Erythroblast (primary cell): Measurements from ENCODE around the gene NIPBL.

Experiments
- DNase-seq, 2 experiments: peaks; one replicate each; lab custom pipeline; 2025; lab: John Stamatoyannopoulos, UW
- GATA1 ChIP-seq: IDR thresholded peaks from 2 replicates; pipeline ENCODE4 v1.6.1; 2011; ENCODE audit warnings: low read depth, mild to moderate bottlenecking, control low read depth, low read length, moderate library complexity
- POLR2A ChIP-seq: IDR thresholded peaks from 2 replicates; pipeline ENCODE4 v1.6.1; 2011; ENCODE audit warnings: mild to moderate bottlenecking, low read length

The NIPBL gene

DNA sequence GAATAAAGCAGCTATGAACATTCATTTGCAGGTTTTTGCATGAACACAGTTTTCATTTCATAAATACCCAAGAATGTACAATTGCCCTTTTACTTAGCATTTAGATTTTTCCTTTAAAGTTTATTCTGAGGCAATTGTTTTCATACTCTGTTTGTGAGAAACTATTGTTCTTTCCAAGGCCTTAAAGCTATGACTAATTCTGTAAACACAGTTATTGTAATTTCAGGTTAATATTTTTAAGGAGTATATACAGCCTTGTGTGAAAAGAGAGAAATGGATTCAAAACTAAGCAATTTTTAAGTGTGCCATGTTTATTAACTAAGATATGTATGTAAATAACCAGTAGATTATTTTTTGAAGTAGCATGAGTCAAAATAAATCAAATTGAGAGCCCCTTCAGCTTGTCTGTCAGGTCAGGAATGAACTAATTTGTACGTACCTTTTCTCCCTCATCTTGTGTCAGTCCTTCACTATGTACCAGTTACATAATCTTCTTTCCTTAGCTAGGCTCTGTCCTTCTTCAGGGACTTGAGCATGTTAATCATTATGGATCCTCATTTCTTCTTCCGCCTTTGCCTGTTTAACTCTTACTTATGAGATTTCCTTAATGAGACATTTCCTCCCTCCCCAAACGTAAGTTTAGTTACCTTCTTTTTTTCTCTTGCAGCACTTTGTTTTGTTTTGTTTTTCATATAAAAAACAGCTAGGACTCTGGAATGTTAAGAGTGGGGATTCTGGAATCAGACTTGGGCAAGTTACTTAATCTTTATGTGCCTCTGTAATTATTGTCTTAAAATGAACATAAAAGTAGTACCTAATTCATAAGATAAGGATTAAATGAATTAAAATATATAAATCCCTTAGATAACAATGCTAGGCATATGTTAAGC, 63.6 kb downstream of the NIPBL start:
- no peak for DNase-seq
- TF ChIP-seq GATA1 = no peak
- no peak for TF ChIP-seq POLR2A

DNA sequence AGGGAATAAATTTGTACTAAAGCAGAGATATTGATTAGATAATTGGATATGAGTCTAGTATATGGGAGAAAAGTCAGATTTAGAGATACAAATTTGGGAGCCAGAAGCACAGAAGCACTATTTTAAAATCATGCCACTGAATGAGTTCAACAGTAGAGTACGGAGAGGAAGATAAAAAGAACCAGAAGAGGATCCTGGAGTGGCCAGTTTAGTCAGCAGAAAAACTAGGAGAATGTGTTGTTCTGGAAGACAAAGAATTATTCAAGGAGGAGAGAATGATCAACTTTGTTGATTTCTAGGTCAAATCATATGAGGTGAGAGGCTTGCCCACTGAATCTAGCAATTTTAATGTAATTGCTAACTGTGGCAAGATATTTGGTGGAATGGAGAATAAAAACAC, 67.0 kb downstream of the NIPBL start:
- DNase-seq = no peak
- TF ChIP-seq GATA1 (no peak), POLR2A (no peak)

DNA sequence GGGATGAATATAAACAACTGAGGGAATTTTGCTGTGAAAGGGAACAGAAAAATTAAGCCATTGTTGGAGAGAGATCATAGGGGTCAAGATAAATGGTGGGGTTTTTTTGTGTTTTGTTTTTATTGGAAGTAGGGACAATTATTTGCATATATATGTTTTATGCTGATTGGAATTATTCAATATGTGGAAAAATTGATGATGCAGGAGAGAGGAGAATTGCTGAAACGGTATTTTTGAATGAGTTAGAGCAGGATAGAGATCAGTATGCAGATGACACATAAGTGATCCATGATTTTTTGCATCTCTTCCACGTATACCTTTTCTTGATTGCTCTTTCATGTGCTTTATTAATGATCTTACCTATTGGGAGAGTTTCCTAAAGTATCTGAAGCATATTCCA, 67.5 kb downstream of the NIPBL start:
- TF ChIP-seq POLR2A = no peak
- no peak for TF ChIP-seq GATA1
- no peak for DNase-seq

DNA sequence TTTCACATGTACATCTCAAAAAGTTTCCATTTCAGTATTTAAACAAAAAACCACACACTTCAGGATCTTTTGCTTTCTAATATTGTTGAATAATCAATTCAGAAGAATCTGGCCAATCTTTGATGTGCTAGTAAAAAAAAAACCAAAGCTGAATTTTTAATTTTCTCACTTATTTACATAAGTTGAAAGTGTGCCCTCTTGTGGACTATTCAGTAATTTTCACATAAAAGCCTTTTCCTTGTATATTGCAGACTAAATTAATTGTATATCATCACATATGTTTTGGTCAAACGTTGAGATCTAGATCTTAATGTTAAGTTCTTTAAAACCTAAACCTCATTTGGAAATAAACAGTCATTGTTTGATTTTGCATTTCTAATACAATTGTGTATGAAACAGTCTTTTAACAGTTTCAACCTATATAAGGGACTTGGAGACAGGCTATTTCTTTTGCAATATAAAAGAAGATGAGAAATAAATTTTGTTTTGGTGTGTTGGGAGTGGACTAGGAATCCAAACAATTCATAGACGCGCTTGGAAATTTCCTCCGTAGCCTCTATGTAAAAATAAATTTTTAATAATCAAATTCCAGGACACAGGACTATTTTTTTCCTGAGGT, 68.1 kb downstream of the NIPBL start:
- no peak for TF ChIP-seq POLR2A
- no peak for TF ChIP-seq GATA1
- DNase-seq = peak; percentile 76 to 85

DNA sequence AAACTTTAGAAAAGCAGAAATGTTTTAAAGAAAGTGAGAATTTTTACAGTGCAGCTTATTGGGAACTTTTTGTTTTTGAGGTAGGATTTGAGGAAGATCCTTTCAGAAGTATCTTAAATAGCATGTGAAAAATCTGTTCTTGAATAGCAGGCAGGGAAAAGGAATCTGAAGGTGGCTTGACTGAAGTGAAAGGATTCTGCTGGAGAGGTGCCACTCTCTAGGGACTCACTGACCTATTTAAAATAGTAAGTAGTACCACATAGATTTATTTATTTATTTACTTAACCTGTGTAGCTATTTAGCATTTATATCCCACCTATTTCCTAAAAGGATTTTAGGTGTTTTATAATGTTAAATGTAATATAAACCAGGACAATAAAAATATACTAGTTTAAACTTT, 69.1 kb downstream of the NIPBL start:
- DNase-seq = no peak
- TF ChIP-seq POLR2A = no peak
- TF ChIP-seq GATA1 = no peak

DNA sequence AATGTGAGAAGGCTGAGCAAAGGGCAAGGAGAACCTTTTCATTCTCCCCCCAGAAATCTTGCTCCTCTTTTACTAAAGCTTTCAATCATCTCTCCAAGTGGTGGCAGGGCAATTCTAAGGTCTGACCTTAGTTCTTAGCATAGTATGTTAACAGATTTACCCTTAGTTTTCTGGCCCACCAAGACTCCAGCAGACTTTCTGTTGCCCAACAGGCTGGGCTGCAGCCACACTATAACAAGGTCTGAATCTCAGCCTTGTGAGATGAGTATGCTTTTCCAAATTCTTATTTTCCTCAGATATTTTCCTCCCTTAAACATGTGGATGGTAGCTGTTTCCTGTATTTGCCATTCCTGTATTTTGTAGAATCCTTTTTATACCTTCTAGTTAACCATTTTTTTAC, 69.5 kb downstream of the NIPBL start:
- no peak for DNase-seq
- no peak for TF ChIP-seq POLR2A
- TF ChIP-seq GATA1 = no peak

DNA sequence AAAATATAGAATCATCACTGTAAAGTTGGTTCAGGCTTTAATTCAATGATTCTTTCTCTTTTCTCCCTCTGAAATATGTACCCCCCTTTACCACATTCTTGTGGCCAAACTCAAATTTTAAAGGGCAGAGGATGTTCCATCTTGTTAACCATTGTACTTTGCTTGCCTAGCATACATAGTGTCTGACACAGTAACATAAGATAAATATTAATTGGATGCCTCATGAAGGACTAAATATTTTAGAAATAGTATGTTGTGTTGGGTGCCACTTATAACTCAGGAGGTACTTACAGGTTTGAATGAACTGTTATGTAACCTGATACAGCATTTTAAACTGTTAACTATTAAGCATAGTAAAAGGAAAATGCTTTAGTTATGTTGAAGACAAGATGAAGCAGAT, 71.5 kb downstream of the NIPBL start:
- TF ChIP-seq GATA1 (no peak), POLR2A (no peak)
- no peak for DNase-seq

DNA sequence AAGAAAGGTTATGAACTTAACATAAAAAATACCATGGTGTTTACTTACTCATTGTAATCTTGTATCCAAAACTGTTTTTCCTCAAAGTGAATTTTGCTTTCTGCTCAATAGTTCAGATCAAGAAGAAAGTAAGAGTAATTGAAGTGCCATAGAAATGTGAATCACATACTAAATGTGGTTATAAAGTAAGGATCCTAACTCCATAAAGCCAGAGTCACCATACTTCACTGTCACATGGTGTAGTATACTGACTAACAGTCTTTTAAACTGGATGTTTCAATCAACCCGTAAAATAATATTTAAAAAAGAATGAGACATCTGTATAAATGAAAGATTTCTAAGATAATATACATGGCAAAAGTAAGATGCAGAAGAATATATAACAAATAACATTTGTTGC, 72.1 kb downstream of the NIPBL start:
- no peak for DNase-seq

DNA sequence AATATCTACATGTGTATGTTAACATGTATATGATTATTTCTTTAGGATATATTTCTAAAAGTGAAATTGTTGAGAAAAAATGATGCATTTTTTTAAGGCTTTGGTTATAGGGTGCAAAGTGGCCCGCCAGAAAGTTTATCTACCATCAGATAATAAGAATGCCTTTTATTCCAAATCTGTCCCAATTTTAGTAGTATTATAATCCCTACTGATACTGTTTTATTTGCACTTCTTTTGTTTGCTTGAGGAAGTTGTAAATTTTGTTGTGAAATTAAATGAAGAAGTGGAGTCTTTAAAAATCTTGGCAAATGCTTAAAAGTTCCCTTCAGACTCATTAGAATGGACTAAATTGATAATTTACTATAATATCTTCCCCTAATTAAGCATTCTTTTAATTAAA, 73.0 kb downstream of the NIPBL start:
- TF ChIP-seq GATA1 (no peak), POLR2A (no peak)
- no peak for DNase-seq

More for the DNA sequence above, 72.1 kb downstream of the NIPBL start:
- TF ChIP-seq POLR2A (no peak), GATA1 (no peak)

DNA sequence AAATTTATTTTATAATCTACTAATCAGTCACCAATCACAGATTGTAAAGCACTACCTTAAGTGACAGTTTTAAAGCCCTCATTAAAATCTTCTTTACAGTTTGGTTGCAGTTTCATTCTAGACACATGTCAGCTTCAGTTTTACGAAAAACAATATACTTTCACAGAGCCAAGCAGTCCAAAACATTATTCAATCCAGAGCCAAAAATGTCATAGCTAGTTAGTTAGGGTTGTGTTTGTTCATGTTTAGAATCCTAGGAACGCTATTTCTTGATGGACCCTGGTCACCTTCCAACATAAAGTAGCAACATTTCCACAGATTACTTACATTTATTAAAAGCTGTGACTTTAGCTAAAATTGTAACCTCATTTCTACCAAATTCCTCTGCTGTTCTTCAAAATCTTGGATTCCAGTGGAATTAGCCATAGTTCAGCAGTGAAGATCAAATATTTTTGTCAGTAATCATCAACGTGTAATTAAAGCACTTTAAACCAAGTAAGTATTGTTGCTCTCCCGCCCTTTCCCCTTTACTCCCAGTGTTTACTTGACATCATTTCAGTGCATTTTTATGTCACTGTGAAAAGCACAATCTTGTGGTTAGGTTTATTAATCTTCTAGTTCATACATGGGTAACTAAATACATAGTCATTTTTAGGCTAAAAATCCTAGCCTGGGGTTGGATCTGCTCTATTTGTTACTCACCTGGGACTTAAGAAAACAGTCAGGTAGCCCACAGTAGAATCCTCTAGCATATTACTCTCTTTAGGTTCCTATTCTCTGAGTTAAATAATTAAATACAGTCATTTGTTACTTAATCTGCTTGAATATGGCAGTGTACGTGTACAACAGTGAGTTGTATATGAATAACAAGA, 74.3 kb downstream of the NIPBL start:
- DNase-seq = no peak
- no peak for TF ChIP-seq POLR2A
- TF ChIP-seq GATA1 = no peak

DNA sequence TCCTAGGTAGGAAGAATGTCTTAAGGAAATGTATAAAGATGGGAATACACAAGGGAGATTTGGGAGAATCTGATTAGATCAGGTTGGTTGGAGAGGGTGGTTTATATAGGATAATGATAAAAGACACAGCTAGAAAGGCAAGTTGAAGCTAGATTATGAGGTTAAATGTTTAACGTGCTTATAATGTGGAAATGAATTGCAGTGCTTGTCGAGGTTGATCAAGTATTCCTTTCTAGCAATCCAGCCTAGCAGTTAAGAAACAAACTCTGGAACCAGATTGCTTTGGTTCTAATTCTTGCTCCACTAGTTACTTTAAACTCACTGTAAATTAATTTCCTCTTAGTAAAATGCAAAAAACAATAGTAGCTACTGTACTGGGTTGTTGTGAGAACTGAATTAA, 76.5 kb downstream of the NIPBL start:
- TF ChIP-seq POLR2A = no peak
- TF ChIP-seq GATA1 = no peak
- no peak for DNase-seq

DNA sequence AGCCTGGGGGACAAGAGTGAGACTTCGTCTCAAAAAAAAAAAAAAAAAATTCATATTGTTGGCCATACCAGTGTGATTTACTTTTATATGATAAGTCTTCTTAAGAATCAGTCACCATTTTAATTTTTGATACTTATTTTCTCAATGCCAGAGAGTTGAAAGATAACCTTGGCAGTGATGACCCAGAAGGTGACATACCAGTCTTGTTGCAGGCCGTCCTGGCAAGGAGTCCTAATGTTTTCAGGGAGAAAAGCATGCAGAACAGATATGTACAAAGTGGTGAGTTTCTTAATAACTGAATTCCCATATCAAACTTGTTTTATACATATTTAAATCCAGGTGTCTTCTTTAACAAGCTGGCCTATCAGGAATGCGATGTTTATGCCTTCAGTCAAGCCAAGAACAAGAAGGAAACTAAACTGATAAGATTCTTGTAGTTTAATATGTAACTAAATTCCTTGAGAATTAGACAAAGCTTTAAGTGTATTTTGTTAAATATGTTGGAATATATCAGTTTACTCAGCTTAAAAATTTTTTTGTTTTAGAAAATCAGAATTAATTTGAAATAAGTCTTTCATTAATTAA, 81.5 kb downstream of the NIPBL start:
- TF ChIP-seq GATA1 (no peak), POLR2A (no peak)
- no peak for DNase-seq

DNA sequence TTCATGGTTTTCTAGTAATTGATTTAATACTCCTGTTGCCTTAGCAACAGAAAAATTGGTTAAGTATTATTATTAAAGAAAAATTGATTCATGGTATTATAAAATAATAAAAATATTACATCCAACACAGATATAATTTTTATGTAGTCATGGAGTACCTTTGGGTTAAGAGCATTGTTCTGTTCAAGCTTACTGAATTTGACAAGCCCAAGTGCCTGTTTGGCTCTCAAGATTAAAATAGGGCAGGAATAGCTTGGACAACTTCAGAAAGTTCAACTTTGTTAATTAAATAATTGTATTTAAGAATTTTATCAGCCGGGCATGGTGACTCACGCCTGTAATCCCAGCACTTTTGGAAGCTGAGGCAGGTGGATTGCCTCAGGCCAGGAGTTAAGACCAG, 82.0 kb downstream of the NIPBL start:
- TF ChIP-seq POLR2A = no peak
- no peak for DNase-seq
